Fibroblast of lung (primary cell): Measurements from ENCODE around the gene PRKCA.

Source experiments
- EZH2 ChIP-seq: IDR thresholded peaks from 2 replicates; pipeline ENCODE4 v1.5.1; 2012; ENCODE audit warnings: low read length, control low read depth, mild to moderate bottlenecking; ENCODE audit errors: missing control alignments
- TF ChIP-seq, protein P1 (sequence below), 2 donors: IDR thresholded peaks in 1 of 2; conservative IDR thresholded peaks in 1 of 2; 1 replicate in 1 of 2; 2 replicates in 1 of 2; pipeline ENCODE4 v1.5.1; 2011 to 2012; ENCODE audit warnings: low read length in 2 of 2, control low read depth in 1 of 2, inconsistent platforms in 1 of 2, low read depth in 1 of 2, mild to moderate bottlenecking in 1 of 2

GRCh38 chr17:66425756-66426396 is 123.5 kb downstream of the PRKCA start:
- TF ChIP-seq, protein P1, sequence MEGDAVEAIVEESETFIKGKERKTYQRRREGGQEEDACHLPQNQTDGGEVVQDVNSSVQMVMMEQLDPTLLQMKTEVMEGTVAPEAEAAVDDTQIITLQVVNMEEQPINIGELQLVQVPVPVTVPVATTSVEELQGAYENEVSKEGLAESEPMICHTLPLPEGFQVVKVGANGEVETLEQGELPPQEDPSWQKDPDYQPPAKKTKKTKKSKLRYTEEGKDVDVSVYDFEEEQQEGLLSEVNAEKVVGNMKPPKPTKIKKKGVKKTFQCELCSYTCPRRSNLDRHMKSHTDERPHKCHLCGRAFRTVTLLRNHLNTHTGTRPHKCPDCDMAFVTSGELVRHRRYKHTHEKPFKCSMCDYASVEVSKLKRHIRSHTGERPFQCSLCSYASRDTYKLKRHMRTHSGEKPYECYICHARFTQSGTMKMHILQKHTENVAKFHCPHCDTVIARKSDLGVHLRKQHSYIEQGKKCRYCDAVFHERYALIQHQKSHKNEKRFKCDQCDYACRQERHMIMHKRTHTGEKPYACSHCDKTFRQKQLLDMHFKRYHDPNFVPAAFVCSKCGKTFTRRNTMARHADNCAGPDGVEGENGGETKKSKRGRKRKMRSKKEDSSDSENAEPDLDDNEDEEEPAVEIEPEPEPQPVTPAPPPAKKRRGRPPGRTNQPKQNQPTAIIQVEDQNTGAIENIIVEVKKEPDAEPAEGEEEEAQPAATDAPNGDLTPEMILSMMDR (conservative IDR thresholded peaks at IDR 0.05 in 1 of 2, IDR thresholded peaks at IDR 0.05 in 1 of 2; ENCODE audit: low read depth in 1 of 2, low read length in 2 of 2) = no peak
- TF ChIP-seq EZH2 = no peak
